T-cell (primary cell): ENCODE measurements around the gene MAN1C1. TPM values are rescaled to one million over a fixed set of nuclear protein-coding genes. Genes with fewer than 3 reads are reported as not detected.

Experiments used
- ATAC-seq, 4 experiments: fragments of 200-7000 bp in 3 of 4; fragments of 150-1000 bp in 1 of 4; cut with Tn5 transposase; replicated peaks in 1 of 4; 1 replicate in 3 of 4; 2 replicates in 1 of 4; pipeline ENCODE4 v1.10.0; 2021; ENCODE audit warnings: moderate library complexity in 3 of 4, mild to moderate bottlenecking in 2 of 4, moderate number of reproducible peaks in 1 of 4
- CTCF ChIA-PET, 2 donors: fragments of 300-600 bp; sonication (Branson Sonifier 250); formaldehyde crosslinking; loops; one replicate each; lab custom pipeline; 2022; ENCODE audit warnings: antibody characterized with exemption in 2 of 2; lab: Charles Lee
- POLR2A ChIA-PET, 2 donors: fragments of 300-600 bp; sonication (Branson Sonifier 250); formaldehyde crosslinking; loops; one replicate each; lab custom pipeline; 2022; ENCODE audit warnings: antibody characterized with exemption in 2 of 2; lab: Charles Lee
- DNase-seq, 35 experiments: peaks; one replicate each; pipeline versions ENCODE4 v3.0.0 to v3.0.0-alpha.2; 2013 to 2023
- H3K27ac ChIP-seq: one replicate; pipeline ENCODE4 v1.5.1; 2013; ENCODE audit warnings: low read length
- H3K27me3 ChIP-seq, 2 experiments: replicated peaks in 1 of 2; 1 replicate in 1 of 2; 2 replicates in 1 of 2; pipeline versions ENCODE4 v1.6.1 to v1.7.0; 2013; ENCODE audit warnings: low read length in 1 of 2, mixed read lengths in 1 of 2; ENCODE audit not compliant: control insufficient read depth in 2 of 2, insufficient read depth in 2 of 2; ENCODE audit errors: extremely low read depth in 1 of 2
- H3K36me3 ChIP-seq, 2 donors: 1 replicate in 1 of 2; 2 replicates in 1 of 2; pipeline versions ENCODE4 v1.6.1 to v1.7.0; 2013; ENCODE audit warnings: low read length in 1 of 2; ENCODE audit not compliant: control insufficient read depth in 2 of 2, insufficient read depth in 1 of 2; ENCODE audit errors: extremely low read depth in 1 of 2
- H3K4me1 ChIP-seq, 2 experiments: 1 replicate in 1 of 2; 2 replicates in 1 of 2; pipeline versions ENCODE4 v1.6.1 to v1.7.0; 2013; ENCODE audit warnings: low read length in 2 of 2, mixed read lengths in 1 of 2; ENCODE audit not compliant: insufficient read depth in 2 of 2, control insufficient read depth in 1 of 2; ENCODE audit errors: extremely low read depth in 1 of 2
- H3K4me3 ChIP-seq, 2 donors: 1 replicate in 1 of 2; 2 replicates in 1 of 2; pipeline versions ENCODE4 v1.5.1 to v1.7.0; 2013; ENCODE audit warnings: mild to moderate bottlenecking in 2 of 2, low read length in 1 of 2, moderate library complexity in 1 of 2; ENCODE audit not compliant: control insufficient read depth in 1 of 2; ENCODE audit errors: extremely low read depth in 1 of 2
- H3K9me3 ChIP-seq: 2 replicates; pipeline ENCODE4 v1.7.0; 2013
- H3K27ac Mint-ChIP-seq, 2 donors: one replicate each; pipeline ENCODE4 v1.8.0; 2020 to 2021; ENCODE audit warnings: mild to moderate bottlenecking in 2 of 2, mixed read lengths in 2 of 2
- H3K27me3 Mint-ChIP-seq, 2 donors: one replicate each; pipeline ENCODE4 v1.8.0; 2021 to 2022; ENCODE audit warnings: mixed read lengths in 2 of 2
- H3K36me3 Mint-ChIP-seq: one replicate; pipeline ENCODE4 v1.8.0; 2021; ENCODE audit warnings: mixed read lengths
- H3K4me1 Mint-ChIP-seq, 3 donors: one replicate each; pipeline ENCODE4 v1.8.0; 2020 to 2022; ENCODE audit warnings: mixed read lengths in 3 of 3, mild to moderate bottlenecking in 1 of 3
- H3K4me3 Mint-ChIP-seq, 3 donors: one replicate each; pipeline ENCODE4 v1.8.0; 2020 to 2022; ENCODE audit warnings: mild to moderate bottlenecking in 3 of 3, mixed read lengths in 3 of 3, moderate library complexity in 3 of 3
- H3K9me3 Mint-ChIP-seq, 3 donors: one replicate each; pipeline ENCODE4 v1.8.0; 2020 to 2022; ENCODE audit warnings: mixed read lengths in 3 of 3
- WGBS: methylation state at CpG from one replicate; pipeline ENCODE4 v1.1.5; 2013; ENCODE audit warnings: missing lambda C conversion rate; ENCODE audit not compliant: insufficient coverage; 5-methylcytosine and 5-hydroxymethylcytosine counted together
- total RNA-seq, 35 experiments: library from RNA in 6 of 35; stranded (reverse) in 6 of 35; fragments of 120-200 nt in 1 of 35; gene quantifications; one replicate each; pipeline versions ENCODE4 v1.2.1 to v1.2.4 and lab custom pipeline; 2013 to 2026

MAN1C1 gene
- total RNA-seq, 5 donors from 2014 or later (not counting 1 experiment from before 2014, with no cell fraction given) = 57.5 to 90.5 (median 65.5) TPM

- DNase-seq = no peak
- H3K27ac Mint-ChIP-seq = peak overlapping the region; percentile 94 to 97
- Histone ChIP-seq H3K27ac (no peak overlapping the region), H3K4me3 (no peak overlapping the region), H3K27me3 (no peaks in the 10 kb centered on the region), H3K36me3 (peaks cover 6 to 17% of the 10 kb centered on the region in 2 donors), H3K4me1 (peaks cover 14 to 45% of the 10 kb centered on the region in 2 experiments), H3K9me3 (no peaks in the 10 kb centered on the region)
- H3K9me3 Mint-ChIP-seq = no peaks in the 10 kb centered on the region
- H3K27me3 Mint-ChIP-seq = no peaks in the 10 kb centered on the region
- no peak for ATAC-seq
- peaks cover 31 to 45% (median 38%) of the 10 kb centered on the region in 3 donors for H3K4me1 Mint-ChIP-seq
- peaks cover 11% of the 10 kb centered on the region for H3K36me3 Mint-ChIP-seq
- ChIA-PET POLR2A (interaction anchor here in 1 of 2 donors (0.6 kb wide), 1 partner anchor 796 kb away, joined by 6 read pairs; no protein-coding TSS in a partner anchor), CTCF (interaction anchor here in 1 of 2 donors (0.7 kb wide), 1 partner anchor 251 kb away, joined by 3 read pairs; no protein-coding TSS in a partner anchor)
- 96% methylated on average over 3 of the region's 8 CpGs for WGBS
- H3K4me3 Mint-ChIP-seq = peak overlapping the region; percentile 86 to 95 (median 92)
Measured at GRCh38 chr1:25817840-25818501, 201.4 kb downstream of the MAN1C1 start.

GRCh38 chr1:25818569-25818968 lies 202.0 kb downstream of the MAN1C1 start:
- H3K27me3 Mint-ChIP-seq = no peaks in the 10 kb centered on the region
- H3K27ac Mint-ChIP-seq = peak overlapping the region; percentile 94 to 97
- ChIA-PET CTCF (interaction anchor here in 1 of 2 donors (0.7 kb wide), 1 partner anchor 252 kb away, joined by 3 read pairs; no protein-coding TSS in a partner anchor), POLR2A (interaction anchor here in 1 of 2 donors (0.6 kb wide), 1 partner anchor 797 kb away, joined by 6 read pairs; no protein-coding TSS in a partner anchor)
- 88% methylated on average over 4 of the region's 6 CpGs for WGBS
- Histone ChIP-seq H3K27ac (no peak overlapping the region), H3K4me1 (peaks cover 14 to 45% of the 10 kb centered on the region in 2 experiments), H3K36me3 (peaks cover 2 to 12% of the 10 kb centered on the region in 2 donors), H3K9me3 (no peaks in the 10 kb centered on the region), H3K27me3 (no peaks in the 10 kb centered on the region), H3K4me3 (no peak overlapping the region)
- DNase-seq (no peak), ATAC-seq (no peak)
- H3K9me3 Mint-ChIP-seq = no peaks in the 10 kb centered on the region
- peaks cover 9% of the 10 kb centered on the region for H3K36me3 Mint-ChIP-seq
- peak overlapping the region; percentile 86 to 95 (median 92) for H3K4me3 Mint-ChIP-seq
- H3K4me1 Mint-ChIP-seq = peaks cover 31 to 45% (median 38%) of the 10 kb centered on the region in 3 donors

- CTCF ChIA-PET = interaction anchor here (0.6 to 1.3 kb wide), 5 partner anchors 15 to 547 kb away, joined by 3 to 5 read pairs (median 3); no protein-coding TSS in a partner anchor
- peak within 1 kb of the TSS; percentile 86 to 95 (median 92) for H3K4me3 Mint-ChIP-seq
- H3K27ac ChIP-seq = peak within 1 kb of the TSS; percentile 87
- no peaks in the 10 kb centered on the region for H3K27me3 ChIP-seq
- H3K27ac Mint-ChIP-seq = peak within 1 kb of the TSS; percentile 96 to 97
- ATAC-seq = peak; percentile 85 to 88 (median 86)
- H3K27me3 Mint-ChIP-seq = no peaks in the 10 kb centered on the region
- WGBS = 2% methylated on average over 57 of the region's 64 CpGs
- no peaks in the 10 kb centered on the region for H3K9me3 ChIP-seq
- peak within 1 kb of the TSS; percentile 88 to 96 for H3K4me3 ChIP-seq
- peaks cover 2 to 3% of the 10 kb centered on the region in 2 donors for H3K36me3 ChIP-seq
- H3K4me1 Mint-ChIP-seq = peaks cover 31 to 45% (median 38%) of the 10 kb centered on the region in 3 donors
- POLR2A ChIA-PET = interaction anchor here in 1 of 2 donors (0.6 to 1.2 kb wide), 2 partner anchors 45 to 388 kb away, joined by 3 to 9 read pairs; no protein-coding TSS in a partner anchor
- H3K36me3 Mint-ChIP-seq = peaks cover 12% of the 10 kb centered on the region
- H3K4me1 ChIP-seq = peaks cover 14 to 45% of the 10 kb centered on the region in 2 experiments
- H3K9me3 Mint-ChIP-seq = no peaks in the 10 kb centered on the region
- peak; percentile 81 to 95 (median 92) for DNase-seq
Measured at GRCh38 chr1:25819491-25820246, 203.1 kb downstream of the MAN1C1 start, which contains the start of gene MTFR1L. TSS of gene MTFR1L (plus strand) at chr1:25819954. CDS start at chr1:25823105, 3,151 bp downstream.

GRCh38 chr1:25820247-25821111 lies 203.9 kb downstream of the MAN1C1 start:
- Mint-ChIP-seq H3K36me3 (peaks cover 5% of the 10 kb centered on the region), H3K4me3 (peak overlapping the region; percentile 86 to 95 (median 92)), H3K9me3 (no peaks in the 10 kb centered on the region), H3K27ac (peak overlapping the region; percentile 96), H3K27me3 (no peaks in the 10 kb centered on the region), H3K4me1 (peaks cover 31 to 45% (median 38%) of the 10 kb centered on the region in 3 donors)
- POLR2A ChIA-PET = interaction anchor here in 1 of 2 donors (1.2 kb wide), 1 partner anchor 389 kb away, joined by 9 read pairs; no protein-coding TSS in a partner anchor
- WGBS = under 1% methylated on average over 63 of the region's 67 CpGs
- ATAC-seq (peak; percentile 68 to 71 (median 68)), DNase-seq (peak; percentile 49 to 85 (median 75))
- Histone ChIP-seq H3K27me3 (no peaks in the 10 kb centered on the region), H3K27ac (peak overlapping the region; percentile 87), H3K36me3 (peaks cover 0 to 3% of the 10 kb centered on the region in 2 donors), H3K9me3 (no peaks in the 10 kb centered on the region), H3K4me1 (peaks cover 14 to 45% of the 10 kb centered on the region in 2 experiments), H3K4me3 (peak overlapping the region; percentile 88 to 96)
- CTCF ChIA-PET = interaction anchor here (0.5 to 1.3 kb wide), 6 partner anchors 14 to 1045 kb away, joined by 3 to 5 read pairs (median 3); no protein-coding TSS in a partner anchor

- no peaks in the 10 kb centered on the region for H3K27me3 Mint-ChIP-seq
- WGBS = 11% methylated on average over 8 of the region's 10 CpGs
- no peaks in the 10 kb centered on the region for H3K27me3 ChIP-seq
- H3K36me3 Mint-ChIP-seq = peaks cover 7% of the 10 kb centered on the region
- peak overlapping the region; percentile 96 for H3K27ac Mint-ChIP-seq
- peak overlapping the region; percentile 87 for H3K27ac ChIP-seq
- peak overlapping the region; percentile 86 to 92 (median 90) for H3K4me3 Mint-ChIP-seq
- ATAC-seq = no peak
- ChIA-PET POLR2A (no interaction called here), CTCF (no interaction called here)
- H3K9me3 ChIP-seq = no peaks in the 10 kb centered on the region
- H3K36me3 ChIP-seq = peaks cover 0 to 3% of the 10 kb centered on the region in 2 donors
- H3K9me3 Mint-ChIP-seq = no peaks in the 10 kb centered on the region
- peaks cover 14 to 45% of the 10 kb centered on the region in 2 experiments for H3K4me1 ChIP-seq
- peak overlapping the region; percentile 88 to 96 for H3K4me3 ChIP-seq
- no peak for DNase-seq
- peaks cover 31 to 45% (median 41%) of the 10 kb centered on the region in 3 donors for H3K4me1 Mint-ChIP-seq
Measured at GRCh38 chr1:25821112-25821476, 204.5 kb downstream of the MAN1C1 start.
